DND-41 (cell line): Measurements from ENCODE around the gene CD36.

Experiments used
- EZH2 ChIP-seq: IDR thresholded peaks from 3 replicates; pipeline ENCODE4 v1.6.1; 2012; ENCODE audit warnings: borderline replicate concordance, low read depth, mild to moderate bottlenecking, moderate library complexity, low read length, inconsistent platforms; ENCODE audit not compliant: severe bottlenecking
- TF ChIP-seq, protein P1 (sequence below): IDR thresholded peaks from 2 replicates; pipeline ENCODE4 v1.5.1; 2012; ENCODE audit warnings: borderline replicate concordance, low read length, moderate library complexity, mild to moderate bottlenecking; ENCODE audit not compliant: poor library complexity, severe bottlenecking; ENCODE audit errors: extremely low read depth

DNA sequence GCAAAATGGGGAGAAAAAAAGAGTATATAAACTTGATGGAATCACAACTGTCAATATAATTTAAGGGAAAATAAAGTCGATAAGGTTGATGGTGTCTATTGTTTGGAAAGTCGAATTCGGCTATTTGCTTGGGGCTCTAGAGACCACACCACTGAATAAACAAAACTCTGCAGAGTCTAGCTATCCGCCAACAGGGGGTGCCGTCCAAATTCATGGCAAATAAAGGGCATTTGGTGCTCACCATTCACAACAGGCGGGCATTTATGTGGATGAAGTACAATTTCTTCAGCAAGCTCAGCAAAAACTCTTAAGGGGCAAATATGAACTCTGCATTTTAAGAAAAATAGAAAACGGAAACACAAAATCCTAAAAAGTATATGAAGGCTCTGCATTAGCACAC is 23.3 kb downstream of the CD36 start:
- no peak for TF ChIP-seq EZH2
- TF ChIP-seq, protein P1, sequence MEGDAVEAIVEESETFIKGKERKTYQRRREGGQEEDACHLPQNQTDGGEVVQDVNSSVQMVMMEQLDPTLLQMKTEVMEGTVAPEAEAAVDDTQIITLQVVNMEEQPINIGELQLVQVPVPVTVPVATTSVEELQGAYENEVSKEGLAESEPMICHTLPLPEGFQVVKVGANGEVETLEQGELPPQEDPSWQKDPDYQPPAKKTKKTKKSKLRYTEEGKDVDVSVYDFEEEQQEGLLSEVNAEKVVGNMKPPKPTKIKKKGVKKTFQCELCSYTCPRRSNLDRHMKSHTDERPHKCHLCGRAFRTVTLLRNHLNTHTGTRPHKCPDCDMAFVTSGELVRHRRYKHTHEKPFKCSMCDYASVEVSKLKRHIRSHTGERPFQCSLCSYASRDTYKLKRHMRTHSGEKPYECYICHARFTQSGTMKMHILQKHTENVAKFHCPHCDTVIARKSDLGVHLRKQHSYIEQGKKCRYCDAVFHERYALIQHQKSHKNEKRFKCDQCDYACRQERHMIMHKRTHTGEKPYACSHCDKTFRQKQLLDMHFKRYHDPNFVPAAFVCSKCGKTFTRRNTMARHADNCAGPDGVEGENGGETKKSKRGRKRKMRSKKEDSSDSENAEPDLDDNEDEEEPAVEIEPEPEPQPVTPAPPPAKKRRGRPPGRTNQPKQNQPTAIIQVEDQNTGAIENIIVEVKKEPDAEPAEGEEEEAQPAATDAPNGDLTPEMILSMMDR: no peak
